ENCODE data around the gene NOP9.

The NOP9 gene

GRCh38 chr14:24299255-24300191, at the start of gene NOP9, which contains the start of gene DHRS1:
Gene NOP9 (plus strand): TSS chr14:24299850. CDS start chr14:24299955, 105 bp downstream.
Gene DHRS1 (minus strand): TSS chr14:24299780. CDS start chr14:24299106, 674 bp downstream.
- DNase-seq (ENCODE audit: low spot score), result peak; percentile 91

GRCh38 chr14:24250354-24250753, 49.3 kb upstream of the NOP9 start:
- no peak for DNase-seq (ENCODE audit: low spot score)

- DNase-seq (ENCODE audit: low spot score), result peak; percentile 91
Measured at GRCh38 chr14:24251880-24252288, 47.8 kb upstream of the NOP9 start.

GRCh38 chr14:24252289-24253124, 47.1 kb upstream of the NOP9 start:
- DNase-seq (ENCODE audit: low spot score), result peak; percentile 30

GRCh38 chr14:24253936-24254335, 45.7 kb upstream of the NOP9 start:
- no peak for DNase-seq (ENCODE audit: low spot score)

- no peak for DNase-seq (ENCODE audit: low spot score)
Measured at GRCh38 chr14:24254630-24255392, 44.8 kb upstream of the NOP9 start.

GRCh38 chr14:24255438-24255837, 44.2 kb upstream of the NOP9 start:
- no peak for DNase-seq (ENCODE audit: low spot score)

GRCh38 chr14:24255931-24256711, 43.5 kb upstream of the NOP9 start:
- no peak for DNase-seq (ENCODE audit: low spot score)

- DNase-seq (ENCODE audit: low spot score), result no peak
Measured at GRCh38 chr14:24256960-24257359, 42.7 kb upstream of the NOP9 start.

GRCh38 chr14:24258119-24258518, 41.5 kb upstream of the NOP9 start:
- no peak for DNase-seq (ENCODE audit: low spot score)

- DNase-seq (ENCODE audit: low spot score), result no peak
Measured at GRCh38 chr14:24258548-24259265, 40.9 kb upstream of the NOP9 start.

GRCh38 chr14:24259282-24260025, 40.2 kb upstream of the NOP9 start:
- peak; percentile 15 for DNase-seq (ENCODE audit: low spot score)

- DNase-seq (ENCODE audit: low spot score), result no peak
Measured at GRCh38 chr14:24260026-24260779, 39.4 kb upstream of the NOP9 start.

- no peak for DNase-seq (ENCODE audit: low spot score)
Measured at GRCh38 chr14:24260780-24261157, 38.9 kb upstream of the NOP9 start.

- DNase-seq (ENCODE audit: low spot score), result no peak
Measured at GRCh38 chr14:24261256-24261968, 38.2 kb upstream of the NOP9 start.

GRCh38 chr14:24261969-24262327, 37.7 kb upstream of the NOP9 start:
- DNase-seq (ENCODE audit: low spot score), result no peak

GRCh38 chr14:24262821-24263733, 36.6 kb upstream of the NOP9 start, which contains the start of gene TGM1:
Gene TGM1 (minus strand): TSS chr14:24263177. CDS start chr14:24262352, 825 bp downstream.
- DNase-seq (ENCODE audit: low spot score), result no peak

Data from kidney tubule cell (primary cell).